ENCODE measurements around the gene MCU. TPM values are rescaled to one million over a fixed set of nuclear protein-coding genes. Genes with fewer than 3 reads are reported as not detected.

The MCU gene
- total and polyA plus RNA-seq, 2 of the 4 experiments (the other 2 are of a cell fraction) = 36.2 to 36.7 TPM

GRCh38 chr10:72885953-72886352, 194.0 kb downstream of the MCU start:
- Histone ChIP-seq H2AK5ac (ENCODE audit: low read depth, low read length) (no peak overlapping the region), H3K9me1 (ENCODE audit: insufficient read depth, low read length) (0 out of 2 replicates have a peak, but pooled peaks cover 5% of the 10 kb centered on the region), H4K91ac (ENCODE audit: insufficient read depth, low read depth, low read length) (no peak overlapping the region), H3K27me3 (ENCODE audit: control insufficient read depth, insufficient read depth, low read length) (no peaks in the 10 kb centered on the region), H3K4me3 (ENCODE audit: insufficient read depth, low read depth, low read length) (no peak overlapping the region), H2BK20ac (ENCODE audit: low read depth, low read length) (no peak overlapping the region), H4K8ac (ENCODE audit: low read depth in 2 of 2, low read length in 2 of 2) (no peak overlapping the region), H3K4me2 (ENCODE audit: low read depth, low read length) (no peak overlapping the region), H4K5ac (ENCODE audit: low read depth, low read length) (no peak overlapping the region), H3K14ac (replicated peaks; ENCODE audit: low read depth, low read length) (no peak overlapping the region), H3K9ac (ENCODE audit: low read depth, low read length) (no peak overlapping the region), H3K23ac (ENCODE audit: low read depth, low read length) (no peak overlapping the region), H3K9me3 (ENCODE audit: control insufficient read depth, insufficient read depth, low read length) (no peaks in the 10 kb centered on the region), H2AK9ac (replicated peaks; ENCODE audit: low read depth, low read length, poor library complexity) (no peak overlapping the region), H3K4me1 (ENCODE audit: control insufficient read depth, insufficient read depth, low read length) (no peaks in the 10 kb centered on the region; the same call in 1 of the 2 replicates), H3K27ac (ENCODE audit: insufficient read depth, low read length) (no peak overlapping the region), H2BK120ac (ENCODE audit: low read depth, low read length) (no peak overlapping the region), H2AFZ (replicated peaks; ENCODE audit: low read length, poor library complexity) (no peak overlapping the region), H3K4ac (ENCODE audit: low read depth, low read length) (no peak overlapping the region), H3K18ac (ENCODE audit: low read depth, low read length) (no peak overlapping the region), H3K36me3 (ENCODE audit: control insufficient read depth, insufficient read depth, low read length) (peaks cover 3% of the 10 kb centered on the region), H3K79me1 (ENCODE audit: low read depth in 1 of 2, low read length in 2 of 2) (no peaks in the 10 kb centered on the region), H2BK15ac (ENCODE audit: low read depth, low read length) (no peak overlapping the region), H2BK5ac (ENCODE audit: low read depth, low read length, poor library complexity, severe bottlenecking) (no peak overlapping the region), H4K20me1 (ENCODE audit: insufficient read depth, low read length) (no peaks in the 10 kb centered on the region), H3K56ac (ENCODE audit: extremely low read depth, insufficient read depth, low read length) (no peak overlapping the region)
- POLR2A ChIA-PET (ENCODE audit: unreplicated experiment) = no interaction called here
- ATAC-seq (ENCODE audit: low read depth) = no peak
- dilution Hi-C loops (cut with HindIII; ENCODE audit: low sequenced_read_pairs, unreplicated experiment) (no loop called here), intact Hi-C loops (cut with micrococcal nuclease) (no loop called here), in situ Hi-C loops (cut with MboI; ENCODE audit: low sequenced_read_pairs) (no loop called here)
- BruUV-seq (replicated peaks) = no TSS peak
- no peak for DNase-seq
- no CpG with 5 or more reads among the region's 2 CpGs for WGBS, 2 experiments (ENCODE audit: extremely low coverage in 2 of 2, insufficient read length in 1 of 2)
- CTCF ChIA-PET = no interaction called here
- TF ChIP-seq BHLHE40 (IDR thresholded peaks at IDR 0.05; ENCODE audit: low read depth, low read length) (no peak), MAFK (IDR thresholded peaks at IDR 0.05; ENCODE audit: low read depth, low read length) (peak; percentile 85), RCOR1 (IDR thresholded peaks at IDR 0.05; ENCODE audit: insufficient replicate concordance, low read length) (no peak), ELK1 (IDR thresholded peaks at IDR 0.05; ENCODE audit: borderline replicate concordance, low read depth, low read length) (no peak), RFX5 (IDR thresholded peaks at IDR 0.05; ENCODE audit: low read depth, low read length) (no peak), POLR2A (IDR thresholded peaks at IDR 0.05; ENCODE audit: low read depth, low read length) (no peak), CEBPB (IDR thresholded peaks at IDR 0.05; ENCODE audit: low read depth, low read length) (no peak)

All from IMR-90 (cell line).